Natural killer cell (primary cell): ENCODE data around the gene DLG1. TPM values are rescaled to one million over a fixed set of nuclear protein-coding genes. Genes with fewer than 3 reads are reported as not detected.

ENCODE experiments used
- ATAC-seq, 3 donors: fragments of 150-1000 bp in 2 of 3; fragments of 200-7000 bp in 1 of 3; cut with Tn5 transposase; 1 replicate in 1 of 3; 2 replicates in 2 of 3; pipeline ENCODE4 v1.10.0; 2021; ENCODE audit warnings: mild to moderate bottlenecking in 2 of 3, moderate library complexity in 2 of 3
- DNase-seq, 2 donors: peaks; one replicate each; pipeline versions ENCODE4 v3.0.0 to v3.0.0-alpha.2; 2013 to 2021; ENCODE audit warnings: mixed read lengths in 1 of 2
- H3K27ac ChIP-seq: one replicate; pipeline ENCODE4 v1.5.1; 2013; ENCODE audit warnings: mild to moderate bottlenecking, low read length
- H3K27me3 ChIP-seq: one replicate; pipeline ENCODE4 v1.6.1; 2013; ENCODE audit warnings: low read length; ENCODE audit not compliant: control insufficient read depth, insufficient read depth
- H3K36me3 ChIP-seq: one replicate; pipeline ENCODE4 v1.6.1; 2013; ENCODE audit warnings: low read length; ENCODE audit not compliant: control insufficient read depth, insufficient read depth
- H3K4me1 ChIP-seq: one replicate; pipeline ENCODE4 v1.6.1; 2013; ENCODE audit warnings: low read length; ENCODE audit not compliant: control insufficient read depth, insufficient read depth
- H3K4me3 ChIP-seq: one replicate; pipeline ENCODE4 v1.5.1; 2013; ENCODE audit warnings: low read length
- H3K9me3 ChIP-seq: one replicate; pipeline ENCODE4 v1.6.1; 2013; ENCODE audit warnings: low read length; ENCODE audit not compliant: control insufficient read depth, insufficient read depth
- H3K27ac Mint-ChIP-seq, 2 donors: one replicate each; pipeline ENCODE4 v1.8.0; 2022; ENCODE audit warnings: mild to moderate bottlenecking in 2 of 2, mixed read lengths in 2 of 2, moderate library complexity in 1 of 2
- H3K27me3 Mint-ChIP-seq, 2 donors: one replicate each; pipeline ENCODE4 v1.8.0; 2022; ENCODE audit warnings: low read depth in 2 of 2, mixed read lengths in 2 of 2
- H3K36me3 Mint-ChIP-seq: one replicate; pipeline ENCODE4 v1.8.0; 2022; ENCODE audit warnings: mixed read lengths
- H3K4me1 Mint-ChIP-seq, 2 donors: one replicate each; pipeline ENCODE4 v1.8.0; 2022; ENCODE audit warnings: mixed read lengths in 2 of 2
- H3K4me3 Mint-ChIP-seq: one replicate; pipeline ENCODE4 v1.8.0; 2022; ENCODE audit warnings: mild to moderate bottlenecking, moderate library complexity, mixed read lengths
- H3K9me3 Mint-ChIP-seq, 2 donors: one replicate each; pipeline ENCODE4 v1.8.0; 2022; ENCODE audit warnings: mixed read lengths in 2 of 2
- WGBS: methylation state at CpG from one replicate; pipeline ENCODE4 v1.1.7; 2013; ENCODE audit warnings: missing lambda C conversion rate; ENCODE audit not compliant: insufficient coverage; 5-methylcytosine and 5-hydroxymethylcytosine counted together
- intact Hi-C: fragments of 100-400 bp; cut with micrococcal nuclease; formaldehyde crosslinking; loops from one replicate; pipeline ENCODE4 v1.14.2; 2022
- total RNA-seq, 4 donors: library from RNA; stranded (reverse); fragments of 120-200 nt in 1 of 4; gene quantifications; one replicate each; pipeline versions ENCODE4 v1.2.3 to v1.2.4, GENCODE V29; 2013 to 2022
- TF ChIP-seq, protein P1 (sequence below): fragments of 200-600 bp; IDR thresholded peaks from one replicate; pipeline ENCODE4 v1.8.0; 2022; ENCODE audit warnings: antibody characterized with exemption

DLG1 gene
- total RNA-seq, 3 donors from 2014 or later (not counting 1 experiment from before 2014, with no cell fraction given), result 82.0 to 91.8 (median 89.0) TPM

DNA sequence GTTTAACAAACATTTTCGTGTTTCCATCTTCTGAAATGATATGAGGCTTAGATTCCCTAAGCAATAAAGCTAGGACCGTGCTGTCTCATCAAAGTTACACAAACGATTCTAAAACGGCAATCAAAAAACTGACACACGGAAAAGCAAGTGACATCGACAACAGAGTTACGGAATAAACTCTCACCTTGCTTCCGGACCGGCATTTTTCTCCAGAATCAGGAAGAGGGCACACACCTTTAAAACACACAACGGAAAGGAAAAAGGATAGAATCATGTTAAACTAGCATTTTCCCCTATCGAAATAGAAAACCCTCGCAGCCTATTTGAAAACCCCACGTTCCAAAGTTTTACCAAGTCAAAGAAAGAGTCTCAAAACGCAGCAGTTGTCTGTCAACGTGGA is 1.4 kb downstream of the DLG1 start:
- Histone ChIP-seq H3K27ac (peak overlapping the region; percentile 63), H3K4me3 (peak overlapping the region; percentile 97), H3K4me1 (peaks cover 16% of the 10 kb centered on the region), H3K36me3 (peaks cover 5% of the 10 kb centered on the region), H3K27me3 (no peaks in the 10 kb centered on the region), H3K9me3 (no peaks in the 10 kb centered on the region)
- H3K9me3 Mint-ChIP-seq, result no peaks in the 10 kb centered on the region
- peak overlapping the region; percentile 91 to 95 for H3K27ac Mint-ChIP-seq
- ATAC-seq (no peak), DNase-seq (peak in 1 of 2 donors; percentile 42)
- intact Hi-C loops, result no loop called here
- H3K4me3 Mint-ChIP-seq, result peak overlapping the region; percentile 95
- TF ChIP-seq, protein P1, sequence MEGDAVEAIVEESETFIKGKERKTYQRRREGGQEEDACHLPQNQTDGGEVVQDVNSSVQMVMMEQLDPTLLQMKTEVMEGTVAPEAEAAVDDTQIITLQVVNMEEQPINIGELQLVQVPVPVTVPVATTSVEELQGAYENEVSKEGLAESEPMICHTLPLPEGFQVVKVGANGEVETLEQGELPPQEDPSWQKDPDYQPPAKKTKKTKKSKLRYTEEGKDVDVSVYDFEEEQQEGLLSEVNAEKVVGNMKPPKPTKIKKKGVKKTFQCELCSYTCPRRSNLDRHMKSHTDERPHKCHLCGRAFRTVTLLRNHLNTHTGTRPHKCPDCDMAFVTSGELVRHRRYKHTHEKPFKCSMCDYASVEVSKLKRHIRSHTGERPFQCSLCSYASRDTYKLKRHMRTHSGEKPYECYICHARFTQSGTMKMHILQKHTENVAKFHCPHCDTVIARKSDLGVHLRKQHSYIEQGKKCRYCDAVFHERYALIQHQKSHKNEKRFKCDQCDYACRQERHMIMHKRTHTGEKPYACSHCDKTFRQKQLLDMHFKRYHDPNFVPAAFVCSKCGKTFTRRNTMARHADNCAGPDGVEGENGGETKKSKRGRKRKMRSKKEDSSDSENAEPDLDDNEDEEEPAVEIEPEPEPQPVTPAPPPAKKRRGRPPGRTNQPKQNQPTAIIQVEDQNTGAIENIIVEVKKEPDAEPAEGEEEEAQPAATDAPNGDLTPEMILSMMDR, result no peak
- H3K27me3 Mint-ChIP-seq, result peaks cover 6 to 7% of the 10 kb centered on the region in 2 donors
- 3% methylated on average over 15 of the region's 15 CpGs for WGBS
- peaks cover 32 to 42% of the 10 kb centered on the region in 2 donors for H3K4me1 Mint-ChIP-seq
- H3K36me3 Mint-ChIP-seq, result no peaks in the 10 kb centered on the region

- H3K27me3 ChIP-seq, result no peaks in the 10 kb centered on the region
- H3K27ac ChIP-seq, result no peak overlapping the region
- TF ChIP-seq, protein P1, result no peak
- WGBS, result 100% methylated on average over 1 of the region's 2 CpGs
- no peak for DNase-seq
- Mint-ChIP-seq H3K36me3 (no peaks in the 10 kb centered on the region), H3K9me3 (no peaks in the 10 kb centered on the region), H3K4me3 (peak overlapping the region; percentile 95), H3K27ac (peak overlapping the region; percentile 91 to 95), H3K27me3 (peaks cover 5 to 7% of the 10 kb centered on the region in 2 donors), H3K4me1 (peaks cover 36 to 46% of the 10 kb centered on the region in 2 donors)
- H3K36me3 ChIP-seq, result peaks cover 8% of the 10 kb centered on the region
- H3K4me1 ChIP-seq, result peaks cover 16% of the 10 kb centered on the region
- peak overlapping the region; percentile 97 for H3K4me3 ChIP-seq
- intact Hi-C loops, result no loop called here
- no peak for ATAC-seq
- no peaks in the 10 kb centered on the region for H3K9me3 ChIP-seq
Observed at GRCh38 chr3:197296545-197296944, 1.9 kb downstream of the DLG1 start.

- peak overlapping the region; percentile 95 for H3K4me3 Mint-ChIP-seq
- WGBS, result 100% methylated on average over 1 of the region's 2 CpGs
- H3K4me1 ChIP-seq, result peaks cover 16% of the 10 kb centered on the region
- TF ChIP-seq, protein P1, result no peak
- H3K27ac ChIP-seq, result no peak overlapping the region
- H3K27me3 ChIP-seq, result no peaks in the 10 kb centered on the region
- no peak for ATAC-seq
- H3K27me3 Mint-ChIP-seq, result peaks cover 0 to 4% of the 10 kb centered on the region in 2 donors
- no peak overlapping the region for H3K4me3 ChIP-seq
- peak overlapping the region in 1 of 2 donors; percentile 91 for H3K27ac Mint-ChIP-seq
- H3K36me3 ChIP-seq, result peaks cover 9% of the 10 kb centered on the region
- DNase-seq, result no peak
- peaks cover 43 to 53% of the 10 kb centered on the region in 2 donors for H3K4me1 Mint-ChIP-seq
- no peaks in the 10 kb centered on the region for H3K9me3 ChIP-seq
- H3K9me3 Mint-ChIP-seq, result no peaks in the 10 kb centered on the region
- no peaks in the 10 kb centered on the region for H3K36me3 Mint-ChIP-seq
- intact Hi-C loops, result no loop called here
Observed at GRCh38 chr3:197295871-197296270, 2.5 kb downstream of the DLG1 start.

DNA sequence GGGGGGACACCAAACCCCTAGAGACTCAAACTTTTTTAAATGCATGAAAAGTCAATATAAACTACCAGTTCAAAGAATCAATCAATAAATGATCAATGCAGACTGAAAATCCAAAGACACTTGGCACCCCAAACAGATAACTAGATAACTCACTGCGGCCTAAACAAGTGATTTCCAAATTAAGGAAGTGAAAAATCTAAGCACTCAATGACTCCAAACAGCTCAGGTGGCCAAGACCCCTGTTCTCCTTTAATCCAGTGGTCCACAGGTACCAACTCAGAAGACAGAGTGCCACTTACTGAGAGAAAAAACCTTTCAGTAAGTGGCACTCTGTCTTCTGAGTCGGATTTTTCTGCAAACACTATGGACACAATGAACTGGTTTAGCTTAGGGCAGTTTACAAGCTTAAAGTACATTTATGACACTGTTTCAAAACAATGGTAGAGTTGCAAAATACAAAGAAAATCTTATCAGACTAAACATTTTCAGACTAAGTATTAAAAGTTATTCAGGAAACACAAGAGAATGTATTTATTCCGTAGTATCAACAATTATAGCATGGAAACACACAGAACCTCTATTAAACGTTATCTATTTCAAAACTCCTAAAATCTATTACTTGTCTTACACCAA is 4.7 kb downstream of the DLG1 start:
- Histone ChIP-seq H3K27ac (no peak overlapping the region), H3K27me3 (no peaks in the 10 kb centered on the region), H3K9me3 (no peaks in the 10 kb centered on the region), H3K4me1 (peaks cover 7% of the 10 kb centered on the region), H3K4me3 (no peak overlapping the region), H3K36me3 (peaks cover 20% of the 10 kb centered on the region)
- ATAC-seq (no peak), DNase-seq (no peak)
- Mint-ChIP-seq H3K36me3 (no peaks in the 10 kb centered on the region), H3K4me3 (no peak overlapping the region), H3K27ac (no peak overlapping the region), H3K4me1 (peaks cover 42 to 43% of the 10 kb centered on the region in 2 donors), H3K9me3 (no peaks in the 10 kb centered on the region), H3K27me3 (no peaks in the 10 kb centered on the region)
- intact Hi-C loops, result no loop called here
- 69% methylated on average over 2 of the region's 4 CpGs for WGBS
- TF ChIP-seq, protein P1, result no peak
